GM18508 (cell line): Measurements from ENCODE around the gene ADGRD1.

Experiments used
- ATAC-seq: cut with Tn5 transposase; IDR thresholded peaks from one replicate; pipeline ENCODE4 v1.9.1; 2021; ENCODE audit warnings: moderate number of reproducible peaks; ENCODE audit not compliant: insufficient read depth, unreplicated experiment

Gene ADGRD1

GRCh38 chr12:131171029-131171428 lies 217.3 kb downstream of the ADGRD1 start:
- no peak for ATAC-seq

- no peak for ATAC-seq
Observed at GRCh38 chr12:131174901-131175300, 221.2 kb downstream of the ADGRD1 start.

DNA sequence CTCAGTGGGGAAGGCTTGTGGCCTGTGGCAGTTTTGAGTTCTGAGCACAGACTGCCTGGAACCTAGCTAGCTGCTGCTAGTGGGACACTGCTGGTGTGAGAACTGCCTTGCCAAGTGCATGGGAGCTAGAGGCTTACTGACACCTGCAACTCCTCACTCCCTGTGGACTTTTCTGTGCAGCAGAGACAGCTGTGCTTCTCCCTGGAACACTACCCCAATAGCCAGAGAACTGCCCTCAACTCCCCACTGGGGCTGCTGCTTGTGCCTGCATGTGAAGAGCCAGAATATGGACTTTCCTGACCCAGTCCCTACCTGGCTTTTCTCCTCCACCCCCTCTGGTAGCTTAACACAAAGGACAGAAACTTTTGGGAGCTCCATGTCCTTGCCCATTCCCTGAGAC lies 222.6 kb downstream of the ADGRD1 start:
- no peak for ATAC-seq

GRCh38 chr12:131176926-131177325 lies 223.2 kb downstream of the ADGRD1 start:
- ATAC-seq = no peak

GRCh38 chr12:131177599-131177998 lies 223.9 kb downstream of the ADGRD1 start:
- ATAC-seq = no peak

DNA sequence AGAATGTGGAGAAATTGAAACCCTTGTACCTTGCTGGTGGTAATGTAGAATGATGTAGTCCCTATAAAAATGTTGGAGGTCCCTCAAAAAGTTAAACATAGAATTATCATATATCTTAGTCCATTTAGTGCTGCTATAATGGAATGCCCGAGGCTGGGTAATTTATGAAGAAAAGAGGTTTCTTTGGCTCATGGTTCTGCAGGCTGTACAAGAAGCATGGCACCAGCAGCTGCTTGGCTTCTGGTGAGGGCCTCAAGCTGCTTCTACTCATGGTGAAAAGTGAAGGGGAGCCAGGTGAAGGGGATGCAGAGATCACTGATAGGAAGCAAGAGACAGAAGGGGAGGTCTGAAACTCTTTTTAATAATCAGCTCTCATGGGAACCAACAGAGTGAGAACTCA lies 233.9 kb downstream of the ADGRD1 start:
- no peak for ATAC-seq

GRCh38 chr12:131188131-131189050 lies 234.7 kb downstream of the ADGRD1 start:
- no peak for ATAC-seq

GRCh38 chr12:131189781-131190180 lies 236.1 kb downstream of the ADGRD1 start:
- no peak for ATAC-seq

DNA sequence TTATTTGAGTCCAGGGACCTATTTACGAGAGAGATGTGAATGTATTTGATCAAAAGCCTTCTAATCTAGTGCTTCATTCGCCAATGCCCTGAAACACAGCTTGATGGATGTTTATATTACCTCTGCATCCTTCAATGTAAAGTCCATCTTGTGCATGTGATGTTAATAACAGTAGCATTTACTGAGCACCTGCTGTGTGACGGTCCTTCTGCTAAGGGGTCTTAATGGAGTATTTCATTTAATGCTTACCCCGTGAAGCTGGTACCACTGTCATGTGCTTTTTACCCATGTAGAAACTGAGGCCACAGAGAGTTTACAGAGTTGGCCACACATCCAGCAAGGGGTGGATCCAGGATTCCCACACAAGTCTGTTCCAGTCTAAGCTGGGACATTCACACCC lies 237.3 kb downstream of the ADGRD1 start:
- no peak for ATAC-seq
